T-helper 1 cell treated with Interleukin-12 subunit alpha and Interleukin-12 subunit beta and Interleukin-4 antibody, amounts not matched to agents 30 μg/mL and 1 μg/mL, for 36 hours (primary cell): ENCODE measurements around the gene PRICKLE4.

ENCODE experiments used
- H3K27ac Mint-ChIP-seq: one replicate; pipeline ENCODE4 v1.8.0; 2021; ENCODE audit warnings: mild to moderate bottlenecking, mixed read lengths
- H3K27me3 Mint-ChIP-seq: one replicate; pipeline ENCODE4 v1.8.0; 2021; ENCODE audit warnings: low read depth, mixed read lengths
- H3K36me3 Mint-ChIP-seq: one replicate; pipeline ENCODE4 v1.8.0; 2021; ENCODE audit warnings: low read depth, mixed read lengths
- H3K4me1 Mint-ChIP-seq: one replicate; pipeline ENCODE4 v1.8.0; 2021; ENCODE audit warnings: low read depth, mixed read lengths
- H3K4me3 Mint-ChIP-seq: one replicate; pipeline ENCODE4 v1.8.0; 2021; ENCODE audit warnings: mild to moderate bottlenecking, moderate library complexity, mixed read lengths
- H3K9me3 Mint-ChIP-seq: one replicate; pipeline ENCODE4 v1.8.0; 2021; ENCODE audit warnings: mixed read lengths

The PRICKLE4 gene

GRCh38 chr6:41777551-41778285 is 2.9 kb upstream of the PRICKLE4 start:
- Mint-ChIP-seq H3K27me3 (peaks cover 5% of the 10 kb centered on the region), H3K4me3 (no peak overlapping the region), H3K27ac (no peak overlapping the region), H3K36me3 (peaks cover 5% of the 10 kb centered on the region), H3K9me3 (no peaks in the 10 kb centered on the region), H3K4me1 (peaks cover 16% of the 10 kb centered on the region)

- H3K36me3 Mint-ChIP-seq: peaks cover 5% of the 10 kb centered on the region
- no peaks in the 10 kb centered on the region for H3K9me3 Mint-ChIP-seq
- H3K27me3 Mint-ChIP-seq: peaks cover 9% of the 10 kb centered on the region
- peaks cover 16% of the 10 kb centered on the region for H3K4me1 Mint-ChIP-seq
- H3K27ac Mint-ChIP-seq: peak overlapping the region; percentile 74
- peak overlapping the region; percentile 94 for H3K4me3 Mint-ChIP-seq
These were observed 1.7 kb upstream of the PRICKLE4 start for GRCh38 chr6:41778895-41779294.

GRCh38 chr6:41779336-41779735 is 1.2 kb upstream of the PRICKLE4 start:
- Mint-ChIP-seq H3K9me3 (no peaks in the 10 kb centered on the region), H3K27me3 (peaks cover 9% of the 10 kb centered on the region), H3K4me3 (peak overlapping the region; percentile 94), H3K4me1 (peaks cover 16% of the 10 kb centered on the region), H3K36me3 (peaks cover 4% of the 10 kb centered on the region), H3K27ac (peak overlapping the region; percentile 74)

- H3K27ac Mint-ChIP-seq: peak within 1 kb of the TSS; percentile 74
- peaks cover 16% of the 10 kb centered on the region for H3K4me1 Mint-ChIP-seq
- H3K36me3 Mint-ChIP-seq: no peaks in the 10 kb centered on the region
- H3K9me3 Mint-ChIP-seq: no peaks in the 10 kb centered on the region
- peaks cover 9% of the 10 kb centered on the region for H3K27me3 Mint-ChIP-seq
- H3K4me3 Mint-ChIP-seq: peak within 1 kb of the TSS; percentile 94
These were observed 613 bp upstream of the PRICKLE4 start, which contains the start of gene FRS3 for GRCh38 chr6:41779788-41780550. Gene FRS3 (minus strand): TSS chr6:41779900. CDS start chr6:41776987, 2,913 bp downstream.

- Mint-ChIP-seq H3K27me3 (peaks cover 9% of the 10 kb centered on the region), H3K36me3 (no peaks in the 10 kb centered on the region), H3K27ac (no peak overlapping the region), H3K4me3 (peak overlapping the region; percentile 66), H3K9me3 (no peaks in the 10 kb centered on the region), H3K4me1 (peaks cover 17% of the 10 kb centered on the region)
These were observed 766 bp downstream of the PRICKLE4 start for GRCh38 chr6:41781366-41781730.

- H3K4me3 Mint-ChIP-seq: no peak overlapping the region
- H3K9me3 Mint-ChIP-seq: no peaks in the 10 kb centered on the region
- H3K4me1 Mint-ChIP-seq: peaks cover 17% of the 10 kb centered on the region
- H3K27me3 Mint-ChIP-seq: peaks cover 9% of the 10 kb centered on the region
- peaks cover 1% of the 10 kb centered on the region for H3K36me3 Mint-ChIP-seq
- H3K27ac Mint-ChIP-seq: no peak overlapping the region
These were observed 2.7 kb downstream of the PRICKLE4 start for GRCh38 chr6:41783106-41783780.

- H3K9me3 Mint-ChIP-seq: no peaks in the 10 kb centered on the region
- H3K27ac Mint-ChIP-seq: peak overlapping the region; percentile 20
- H3K36me3 Mint-ChIP-seq: peaks cover 7% of the 10 kb centered on the region
- no peak overlapping the region for H3K4me3 Mint-ChIP-seq
- peaks cover 9% of the 10 kb centered on the region for H3K27me3 Mint-ChIP-seq
- peaks cover 18% of the 10 kb centered on the region for H3K4me1 Mint-ChIP-seq
These were observed 4.1 kb downstream of the PRICKLE4 start for GRCh38 chr6:41784581-41785171.

- peaks cover 9% of the 10 kb centered on the region for H3K27me3 Mint-ChIP-seq
- H3K27ac Mint-ChIP-seq: peak overlapping the region; percentile 20
- no peak overlapping the region for H3K4me3 Mint-ChIP-seq
- H3K9me3 Mint-ChIP-seq: no peaks in the 10 kb centered on the region
- H3K36me3 Mint-ChIP-seq: peaks cover 11% of the 10 kb centered on the region
- H3K4me1 Mint-ChIP-seq: peaks cover 19% of the 10 kb centered on the region
These were observed 4.7 kb downstream of the PRICKLE4 start for GRCh38 chr6:41785254-41785653.

GRCh38 chr6:41785689-41786450 is 5.3 kb downstream of the PRICKLE4 start:
- H3K9me3 Mint-ChIP-seq: no peaks in the 10 kb centered on the region
- H3K36me3 Mint-ChIP-seq: peaks cover 13% of the 10 kb centered on the region
- peak overlapping the region; percentile 88 for H3K4me3 Mint-ChIP-seq
- peaks cover 9% of the 10 kb centered on the region for H3K27me3 Mint-ChIP-seq
- peaks cover 18% of the 10 kb centered on the region for H3K4me1 Mint-ChIP-seq
- H3K27ac Mint-ChIP-seq: peak overlapping the region; percentile 59

GRCh38 chr6:41786451-41787218 is 6.1 kb downstream of the PRICKLE4 start:
- peak overlapping the region; percentile 88 for H3K4me3 Mint-ChIP-seq
- H3K27ac Mint-ChIP-seq: peak overlapping the region; percentile 94
- H3K27me3 Mint-ChIP-seq: peaks cover 5% of the 10 kb centered on the region
- H3K36me3 Mint-ChIP-seq: peaks cover 15% of the 10 kb centered on the region
- H3K9me3 Mint-ChIP-seq: no peaks in the 10 kb centered on the region
- peaks cover 13% of the 10 kb centered on the region for H3K4me1 Mint-ChIP-seq

- peaks cover 21% of the 10 kb centered on the region for H3K36me3 Mint-ChIP-seq
- H3K27me3 Mint-ChIP-seq: peaks cover 5% of the 10 kb centered on the region
- H3K4me3 Mint-ChIP-seq: peak within 1 kb of the TSS; percentile 88
- H3K9me3 Mint-ChIP-seq: no peaks in the 10 kb centered on the region
- H3K27ac Mint-ChIP-seq: peak within 1 kb of the TSS; percentile 94
- H3K4me1 Mint-ChIP-seq: peaks cover 11% of the 10 kb centered on the region
These were observed 6.8 kb downstream of the PRICKLE4 start, which contains the start of gene TOMM6 for GRCh38 chr6:41787219-41787917. Gene TOMM6 (plus strand): TSS chr6:41787694. CDS start chr6:41787698, 4 bp downstream.

- Mint-ChIP-seq H3K27me3 (no peaks in the 10 kb centered on the region), H3K36me3 (peaks cover 21% of the 10 kb centered on the region), H3K9me3 (no peaks in the 10 kb centered on the region), H3K4me3 (peak overlapping the region; percentile 72), H3K27ac (peak overlapping the region; percentile 57), H3K4me1 (peaks cover 11% of the 10 kb centered on the region)
These were observed 8.8 kb downstream of the PRICKLE4 start for GRCh38 chr6:41789390-41789724.

GRCh38 chr6:41790045-41790444 is 9.5 kb downstream of the PRICKLE4 start:
- H3K27ac Mint-ChIP-seq: no peak overlapping the region
- no peaks in the 10 kb centered on the region for H3K27me3 Mint-ChIP-seq
- peaks cover 11% of the 10 kb centered on the region for H3K4me1 Mint-ChIP-seq
- H3K4me3 Mint-ChIP-seq: no peak overlapping the region
- H3K36me3 Mint-ChIP-seq: peaks cover 21% of the 10 kb centered on the region
- H3K9me3 Mint-ChIP-seq: no peaks in the 10 kb centered on the region
